K562 (cell line): ENCODE measurements around the gene PPIA. TPM values are rescaled to one million over a fixed set of nuclear protein-coding genes. Genes with fewer than 3 reads are reported as not detected.

Experiments
- CUX1 ChIP-seq: fragments of 200-800 bp; sonication (Bioruptor generic); IDR thresholded peaks from 2 replicates; pipeline ENCODE4 v1.6.1; 2016; ENCODE audit warnings: missing genetic modification characterization, missing compliant biosample characterization
- ETV1 ChIP-seq: fragments of 450-650 bp; conservative IDR thresholded peaks from 2 replicates; pipeline ENCODE4 v1.6.1; 2016; ENCODE audit warnings: missing genetic modification characterization, control low read depth, low read depth, missing compliant biosample characterization
- ILF3 ChIP-seq: fragments of 450-650 bp; IDR thresholded peaks from 2 replicates; pipeline ENCODE4 v1.6.1; 2018; ENCODE audit warnings: antibody characterized with exemption, mild to moderate bottlenecking, moderate library complexity, borderline replicate concordance
- MEF2A ChIP-seq: IDR thresholded peaks from 2 replicates; pipeline ENCODE4 v1.6.1; 2011; ENCODE audit warnings: low read depth, mild to moderate bottlenecking, low read length, moderate library complexity; ENCODE audit not compliant: control insufficient read depth
- PCBP2 ChIP-seq: fragments of 200-400 bp; formaldehyde crosslinking; IDR thresholded peaks from 2 replicates; pipeline ENCODE4 v1.6.1; 2018; ENCODE audit warnings: low read length, low read depth, mild to moderate bottlenecking, moderate library complexity; ENCODE audit not compliant: poor library complexity, severe bottlenecking
- RBM15 ChIP-seq: fragments of 200-400 bp; formaldehyde crosslinking; IDR thresholded peaks from 2 replicates; pipeline ENCODE4 v1.6.1; 2018; ENCODE audit warnings: mild to moderate bottlenecking, low read length, moderate library complexity; ENCODE audit not compliant: insufficient read depth
- ZNF449 ChIP-seq: fragments of 250-450 bp; sonication (Bioruptor Pico); IDR thresholded peaks from 2 replicates; pipeline ENCODE4 v1.8.0; 2022; ENCODE audit warnings: moderate library complexity, mild to moderate bottlenecking, inconsistent platforms
- ZNF668 ChIP-seq: fragments of 250-450 bp; sonication (Bioruptor Pico); IDR thresholded peaks from 2 replicates; pipeline ENCODE4 v1.8.0; 2022; ENCODE audit warnings: mild to moderate bottlenecking, inconsistent platforms
- polyA plus RNA-seq, 8 experiments: library from polyadenylated mRNA; depleted of rRNA in 4 of 8; stranded (reverse) in 5 of 8; unstranded in 3 of 8; fragments of >200 nt; fragmentation: Nextera tagmentation in 2 of 8; fragmentation: Illumina TruSeq in 1 of 8; extraction: Ambion mirVana in 2 of 8; extraction: Trizol in 1 of 8; gene quantifications; 2 replicates each; pipeline versions ENCODE4 v1.2.1 to v1.2.3, GENCODE V29; 2011 to 2014; ENCODE audit warnings: inconsistent platforms in 1 of 8, missing spikeins in 1 of 8
- total RNA-seq, 7 experiments: library from RNA; depleted of rRNA in 6 of 7; stranded (reverse); fragments of >200 nt in 6 of 7; fragmentation: Illumina TruSeq in 2 of 7; extraction: Trizol in 2 of 7; gene quantifications; 2 replicates each; pipeline versions ENCODE4 v1.2.1 to v1.2.3, GENCODE V29; 2011 to 2021; ENCODE audit warnings: low replicate concordance in 1 of 7
- TF ChIP-seq, protein P1 (sequence below), 3 experiments: fragments of 200-800 bp in 1 of 3; fragments of 250-450 bp in 1 of 3; fragments of 450-650 bp in 1 of 3; sonication (Bioruptor Pico) in 1 of 3; sonication (Bioruptor generic) in 1 of 3; formaldehyde crosslinking in 1 of 3; IDR thresholded peaks; 2 replicates each; pipeline versions ENCODE4 v1.6.1 to v1.8.0; 2016 to 2022; ENCODE audit warnings: mild to moderate bottlenecking in 2 of 3, missing genetic modification characterization in 2 of 3, missing compliant biosample characterization in 1 of 3, moderate library complexity in 1 of 3
- TF ChIP-seq, protein P2 (sequence below): fragments of 450-650 bp; IDR thresholded peaks from 2 replicates; pipeline ENCODE4 v1.6.1; 2016; ENCODE audit warnings: borderline replicate concordance

Gene PPIA
- total and polyA plus RNA-seq, 9 of the 15 experiments (the other 6 are each of a cell fraction or from before 2014, with no cell fraction given) = 2,583 to 7,504 (median 3,973) TPM

- no peak for TF ChIP-seq CUX1 (CRISPR knock-in tag)
- no peak for TF ChIP-seq ETV1
- no peak for TF ChIP-seq ILF3
- TF ChIP-seq, protein P1, sequence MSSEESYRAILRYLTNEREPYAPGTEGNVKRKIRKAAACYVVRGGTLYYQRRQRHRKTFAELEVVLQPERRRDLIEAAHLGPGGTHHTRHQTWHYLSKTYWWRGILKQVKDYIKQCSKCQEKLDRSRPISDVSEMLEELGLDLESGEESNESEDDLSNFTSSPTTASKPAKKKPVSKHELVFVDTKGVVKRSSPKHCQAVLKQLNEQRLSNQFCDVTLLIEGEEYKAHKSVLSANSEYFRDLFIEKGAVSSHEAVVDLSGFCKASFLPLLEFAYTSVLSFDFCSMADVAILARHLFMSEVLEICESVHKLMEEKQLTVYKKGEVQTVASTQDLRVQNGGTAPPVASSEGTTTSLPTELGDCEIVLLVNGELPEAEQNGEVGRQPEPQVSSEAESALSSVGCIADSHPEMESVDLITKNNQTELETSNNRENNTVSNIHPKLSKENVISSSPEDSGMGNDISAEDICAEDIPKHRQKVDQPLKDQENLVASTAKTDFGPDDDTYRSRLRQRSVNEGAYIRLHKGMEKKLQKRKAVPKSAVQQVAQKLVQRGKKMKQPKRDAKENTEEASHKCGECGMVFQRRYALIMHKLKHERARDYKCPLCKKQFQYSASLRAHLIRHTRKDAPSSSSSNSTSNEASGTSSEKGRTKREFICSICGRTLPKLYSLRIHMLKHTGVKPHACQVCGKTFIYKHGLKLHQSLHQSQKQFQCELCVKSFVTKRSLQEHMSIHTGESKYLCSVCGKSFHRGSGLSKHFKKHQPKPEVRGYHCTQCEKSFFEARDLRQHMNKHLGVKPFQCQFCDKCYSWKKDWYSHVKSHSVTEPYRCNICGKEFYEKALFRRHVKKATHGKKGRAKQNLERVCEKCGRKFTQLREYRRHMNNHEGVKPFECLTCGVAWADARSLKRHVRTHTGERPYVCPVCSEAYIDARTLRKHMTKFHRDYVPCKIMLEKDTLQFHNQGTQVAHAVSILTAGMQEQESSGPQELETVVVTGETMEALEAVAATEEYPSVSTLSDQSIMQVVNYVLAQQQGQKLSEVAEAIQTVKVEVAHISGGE (CRISPR knock-in tag; IDR thresholded peaks at IDR 0.05) = no peak
- no peak for TF ChIP-seq ZNF668 (CRISPR knock-in tag)
- TF ChIP-seq, protein P2, sequence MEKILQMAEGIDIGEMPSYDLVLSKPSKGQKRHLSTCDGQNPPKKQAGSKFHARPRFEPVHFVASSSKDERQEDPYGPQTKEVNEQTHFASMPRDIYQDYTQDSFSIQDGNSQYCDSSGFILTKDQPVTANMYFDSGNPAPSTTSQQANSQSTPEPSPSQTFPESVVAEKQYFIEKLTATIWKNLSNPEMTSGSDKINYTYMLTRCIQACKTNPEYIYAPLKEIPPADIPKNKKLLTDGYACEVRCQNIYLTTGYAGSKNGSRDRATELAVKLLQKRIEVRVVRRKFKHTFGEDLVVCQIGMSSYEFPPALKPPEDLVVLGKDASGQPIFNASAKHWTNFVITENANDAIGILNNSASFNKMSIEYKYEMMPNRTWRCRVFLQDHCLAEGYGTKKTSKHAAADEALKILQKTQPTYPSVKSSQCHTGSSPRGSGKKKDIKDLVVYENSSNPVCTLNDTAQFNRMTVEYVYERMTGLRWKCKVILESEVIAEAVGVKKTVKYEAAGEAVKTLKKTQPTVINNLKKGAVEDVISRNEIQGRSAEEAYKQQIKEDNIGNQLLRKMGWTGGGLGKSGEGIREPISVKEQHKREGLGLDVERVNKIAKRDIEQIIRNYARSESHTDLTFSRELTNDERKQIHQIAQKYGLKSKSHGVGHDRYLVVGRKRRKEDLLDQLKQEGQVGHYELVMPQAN = no peak
- no peak for TF ChIP-seq ZNF449 (CRISPR knock-in tag)
- no peak for TF ChIP-seq MEF2A
- no peak for TF ChIP-seq RBM15
- TF ChIP-seq PCBP2 = no peak
These were observed 26.6 kb upstream of the PPIA start (continued) for GRCh38 chr7:44769776-44770294.
